Stimulated activated CD4-positive, alpha-beta T cell treated with anti-CD3 and anti-CD28 coated beads, Interleukin-1b, Interleukin-23, amount 100 ng/mL, for 48 hours (primary cell): ENCODE results near the gene SND1.
A peak's percentile ranks its signal among the peaks of the same experiment; 100 is the strongest.

Source experiments
- DNase-seq: peaks from one replicate; pipeline ENCODE4 v3.0.0-alpha.2; 2020

The SND1 gene

GRCh38 chr7:127840226-127840951, 188.4 kb downstream of the SND1 start:
- no peak for DNase-seq

GRCh38 chr7:127844165-127844564, 192.2 kb downstream of the SND1 start:
- no peak for DNase-seq

DNA sequence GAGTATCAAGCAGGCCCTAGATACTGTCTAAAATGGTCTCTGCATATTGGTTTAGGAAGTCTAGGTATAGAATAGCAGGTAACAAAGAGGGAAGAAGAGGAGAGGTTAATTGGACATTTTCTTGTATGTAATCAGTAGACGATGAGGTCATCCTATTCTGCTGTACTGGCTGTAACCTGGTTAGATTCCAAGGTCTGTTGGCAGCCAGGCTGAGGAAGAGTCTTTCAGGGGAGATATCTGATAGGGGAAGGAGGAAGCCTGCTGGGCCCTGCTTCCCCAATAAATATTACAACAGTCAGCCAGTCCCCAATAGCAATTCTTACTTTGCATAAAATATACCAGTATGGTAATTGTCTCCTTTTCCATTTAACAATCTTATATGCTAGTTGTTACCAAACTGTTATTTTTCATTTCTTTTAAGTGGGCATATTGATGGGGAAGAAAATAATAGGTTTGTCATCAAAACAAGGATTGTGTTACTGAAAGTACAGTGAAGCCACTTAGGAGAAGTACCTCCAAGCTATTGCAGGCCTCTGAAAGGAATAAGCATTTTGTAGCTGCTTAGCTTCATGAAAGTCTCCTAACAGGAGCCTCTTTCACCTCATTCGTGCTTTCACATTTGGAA, 192.8 kb downstream of the SND1 start:
- no peak for DNase-seq

DNA sequence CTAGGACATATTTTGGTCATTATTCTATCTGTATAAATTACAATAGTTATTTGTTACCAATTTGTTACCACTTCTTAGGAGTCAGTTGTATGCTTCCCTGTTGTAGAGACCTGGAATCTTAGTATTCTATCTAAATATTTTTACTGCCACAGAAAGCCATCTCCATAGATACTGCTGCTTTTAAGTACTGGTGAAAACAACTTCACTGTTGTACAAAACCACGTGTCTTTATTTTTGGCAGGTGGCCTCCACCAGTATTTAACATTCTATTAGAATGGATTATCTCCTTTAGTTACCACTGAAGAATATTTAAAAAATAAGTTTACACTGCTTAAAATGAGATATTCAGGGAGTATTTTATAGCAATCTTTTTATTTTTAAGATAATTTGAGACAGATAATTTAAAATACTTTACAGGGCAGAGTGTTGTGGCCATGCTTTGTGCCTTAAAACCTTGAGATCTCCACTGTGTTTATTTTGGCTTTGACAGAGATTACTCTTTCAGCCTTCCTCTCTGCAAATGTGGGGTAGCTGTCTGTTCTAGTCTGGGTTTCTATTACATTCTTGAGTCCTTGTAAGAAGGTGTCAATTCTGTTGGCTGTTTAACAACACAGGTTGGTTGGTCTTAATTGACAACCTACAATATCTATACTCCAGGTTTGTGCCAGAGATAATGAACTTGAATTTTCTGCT, 193.7 kb downstream of the SND1 start:
- no peak for DNase-seq

- no peak for DNase-seq
Observed at GRCh38 chr7:127847641-127848040, 195.6 kb downstream of the SND1 start.

DNA sequence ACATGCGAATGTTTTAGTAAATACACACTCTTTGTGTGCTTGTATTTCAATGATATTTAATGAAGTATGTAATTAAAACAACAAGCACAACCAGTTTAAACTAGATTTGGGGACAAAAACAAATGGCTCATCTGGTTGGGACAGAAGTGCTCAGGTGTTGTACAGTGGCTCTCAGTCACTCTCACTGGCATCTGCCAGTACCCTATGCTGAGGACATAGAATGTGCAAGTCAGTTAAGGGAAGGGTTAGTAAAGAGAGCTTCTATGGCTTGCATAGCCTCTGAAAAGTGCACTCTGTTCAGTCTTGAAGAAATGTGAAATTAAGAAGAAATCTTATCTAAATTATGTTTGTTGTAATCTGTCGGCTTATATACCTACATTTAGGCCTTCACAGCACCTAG, 196.2 kb downstream of the SND1 start:
- DNase-seq, result no peak

DNA sequence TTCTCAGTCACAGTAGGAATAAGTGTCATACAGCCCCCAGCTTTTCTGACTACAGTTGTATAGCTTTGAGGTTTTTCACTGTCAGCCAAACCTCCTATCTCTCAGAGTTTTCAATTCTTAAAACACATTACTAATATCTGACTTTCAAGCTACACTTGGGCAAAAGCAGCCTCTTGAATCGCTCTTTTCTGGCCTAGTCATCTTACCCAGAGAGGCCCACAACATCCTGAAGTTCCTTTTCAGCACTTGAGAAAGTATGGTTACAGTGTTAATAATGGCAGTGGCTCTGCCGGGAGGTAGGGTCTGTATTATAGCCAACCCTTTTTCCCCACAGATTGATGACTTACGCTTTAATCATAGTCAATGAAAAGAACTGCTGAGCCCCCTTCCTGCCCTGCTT, 198.2 kb downstream of the SND1 start:
- peak; percentile 59 for DNase-seq

- DNase-seq, result no peak
Observed at GRCh38 chr7:127854383-127854782, 202.4 kb downstream of the SND1 start.

- DNase-seq, result no peak
Observed at GRCh38 chr7:127857464-127857841, 205.5 kb downstream of the SND1 start.

GRCh38 chr7:127858091-127858914, 206.3 kb downstream of the SND1 start:
- DNase-seq, result no peak

DNA sequence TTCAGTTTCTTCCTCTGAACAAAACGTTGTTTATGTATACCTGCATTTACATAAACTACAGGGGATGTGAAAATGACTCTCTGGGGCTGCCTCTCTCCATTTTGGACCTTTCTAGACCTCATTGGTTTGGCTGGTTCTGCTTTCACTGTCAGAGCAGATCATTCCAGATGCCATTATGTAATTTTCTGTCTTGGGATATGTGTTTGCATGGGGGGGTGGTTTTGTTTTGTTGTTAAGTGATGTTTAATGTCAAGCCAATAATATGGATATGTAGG, 206.9 kb downstream of the SND1 start:
- no peak for DNase-seq

- no peak for DNase-seq
Observed at GRCh38 chr7:127859330-127859729, 207.3 kb downstream of the SND1 start.

GRCh38 chr7:127862525-127862924, 210.5 kb downstream of the SND1 start:
- no peak for DNase-seq

DNA sequence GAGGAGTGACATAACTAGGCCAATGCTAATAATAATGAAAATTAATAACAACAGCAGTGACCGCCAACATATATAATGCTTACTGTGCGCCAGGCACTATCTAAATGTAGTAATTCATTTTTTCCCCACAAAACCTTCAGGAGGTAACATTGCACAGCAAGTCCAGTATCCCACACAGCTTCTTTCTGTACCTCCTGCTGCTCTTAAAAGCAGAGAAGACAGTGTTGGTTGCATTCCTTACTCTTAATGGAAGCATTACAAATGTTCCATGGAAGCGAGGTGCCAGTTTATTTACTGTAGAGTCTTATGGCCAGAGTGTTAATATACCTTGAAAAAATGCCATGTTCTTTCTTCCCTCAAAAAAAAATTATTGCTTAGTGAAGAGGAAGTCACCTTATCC, 211.1 kb downstream of the SND1 start:
- no peak for DNase-seq

DNA sequence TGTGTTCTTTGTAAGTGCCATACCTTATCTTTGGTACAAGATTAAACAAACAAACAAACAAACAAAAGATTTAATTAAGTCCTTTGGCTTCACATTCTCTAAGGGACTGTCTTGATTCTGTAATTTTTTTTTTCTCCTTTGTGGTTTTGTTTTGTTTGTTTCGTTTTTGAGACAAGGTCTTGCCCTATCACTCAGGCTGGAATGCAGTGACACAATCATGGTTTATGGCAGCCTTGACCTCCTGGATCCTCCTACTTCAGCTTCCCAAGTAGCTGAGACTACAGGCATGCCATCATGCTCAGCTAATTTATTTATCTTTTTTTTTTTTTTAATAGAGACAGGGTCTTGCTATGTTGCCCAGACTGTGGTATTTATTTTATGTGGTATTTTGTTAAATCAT, 213.5 kb downstream of the SND1 start:
- DNase-seq, result no peak

DNA sequence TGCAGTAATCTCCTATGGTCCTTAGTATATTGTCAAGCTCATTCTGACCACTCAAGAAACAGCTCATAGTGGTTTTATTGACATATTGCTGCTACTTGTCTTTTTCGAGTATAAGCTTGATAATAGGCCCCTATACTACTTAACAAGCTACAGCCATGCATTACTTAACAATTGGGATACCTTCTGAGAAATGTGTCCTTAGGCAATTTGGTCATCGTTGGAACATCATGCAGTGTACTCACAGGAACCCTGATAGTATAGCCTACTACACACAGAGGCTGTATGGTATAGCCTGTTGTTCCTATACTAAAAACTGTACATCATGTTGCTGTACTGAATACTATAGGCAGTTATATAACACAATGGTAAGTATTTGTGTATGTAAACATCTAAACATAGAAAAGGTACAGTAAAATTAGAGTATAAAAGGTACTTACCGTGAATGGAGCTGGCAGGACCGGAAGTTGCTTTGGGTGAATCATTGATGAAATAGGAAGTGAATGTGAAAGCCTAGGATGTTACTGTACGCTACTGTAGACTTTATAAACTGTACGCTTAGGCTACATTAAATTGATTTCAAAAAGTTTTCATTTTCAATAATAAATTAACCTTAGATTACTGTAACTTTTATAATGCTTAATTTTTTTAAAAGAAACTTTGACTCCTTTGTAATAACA, 218.4 kb downstream of the SND1 start:
- no peak for DNase-seq

- DNase-seq, result no peak
Observed at GRCh38 chr7:127871226-127871625, 219.2 kb downstream of the SND1 start.

- no peak for DNase-seq
Observed at GRCh38 chr7:127872122-127872521, 220.1 kb downstream of the SND1 start.

DNA sequence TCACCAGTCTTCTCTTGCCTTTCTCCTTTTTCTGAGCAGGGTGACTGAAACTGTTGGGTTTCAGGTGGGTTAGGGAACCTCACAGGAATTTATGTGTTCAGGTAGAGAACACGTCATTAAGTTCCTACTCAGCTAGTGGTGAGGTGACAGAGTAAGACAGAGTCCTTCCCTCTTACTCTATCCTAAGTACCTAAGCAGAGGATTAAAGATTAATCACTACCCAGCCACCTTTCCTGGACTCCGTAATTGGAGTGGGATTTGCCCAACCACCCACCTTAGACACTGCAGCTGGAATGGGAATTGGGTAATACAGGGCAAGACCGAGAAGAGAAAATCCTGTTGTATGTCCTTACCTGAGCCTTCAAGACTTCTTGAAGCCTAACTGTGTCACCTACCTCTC, 221.2 kb downstream of the SND1 start:
- DNase-seq, result no peak

- DNase-seq, result peak; percentile 28
Observed at GRCh38 chr7:127873715-127874636, 222.0 kb downstream of the SND1 start.

- no peak for DNase-seq
Observed at GRCh38 chr7:127874951-127875608, 223.1 kb downstream of the SND1 start.
